ENCODE results near the gene LEKR1. TPM values are rescaled to one million over a fixed set of nuclear protein-coding genes. Genes with fewer than 3 reads are reported as not detected.

The LEKR1 gene
- total and polyA plus RNA-seq, 2 of the 13 experiments (the other 11 are each of a cell fraction or from before 2014, with no cell fraction given), result 0.49 to 1.5 TPM

DNA sequence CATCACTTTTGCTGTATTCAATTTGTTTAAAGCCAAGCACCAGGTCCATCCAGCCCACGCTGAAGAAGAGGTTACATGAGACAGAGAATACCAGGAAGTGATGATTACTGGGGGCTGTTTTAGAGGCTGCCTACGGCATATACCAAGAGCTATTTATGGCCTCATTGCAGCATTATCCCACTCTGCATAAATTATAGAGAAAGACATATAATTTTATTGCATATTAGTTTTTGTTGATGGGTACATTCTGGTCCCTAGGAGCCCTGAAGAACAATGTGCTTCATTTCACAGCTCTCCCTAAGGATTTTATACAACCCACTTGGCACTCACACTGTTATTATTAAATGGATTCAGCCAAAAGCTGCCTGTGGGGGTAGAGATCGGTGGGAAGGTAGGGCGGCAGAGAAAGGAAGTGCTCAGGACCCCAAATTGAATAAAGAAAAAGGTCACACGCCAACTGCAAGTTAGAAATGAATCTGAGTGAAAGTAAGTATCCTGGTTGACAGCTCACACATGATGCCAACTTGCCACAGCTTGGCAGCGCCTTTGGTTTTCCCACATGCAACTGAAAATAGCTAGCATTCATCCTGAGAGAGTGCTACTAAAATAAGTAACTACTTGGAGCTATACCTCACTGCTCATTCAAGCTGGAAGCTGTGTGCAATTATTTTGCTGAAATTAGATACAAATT is 260.1 kb downstream of the LEKR1 start:
- H3K27me3 ChIP-seq (ENCODE audit: control insufficient read depth in 1 of 2, insufficient read depth in 2 of 2, low read length in 2 of 2), result no peaks in the 10 kb centered on the region
- no peak overlapping the region for H3K9ac ChIP-seq (ENCODE audit: insufficient read depth, low read depth, low read length)
- in situ Hi-C loops (cut with HindIII; ENCODE audit: extremely low pct_ligation_motif_present, low pct_unique_long_range_greater_than_20kb), result loop anchor here (10.0 kb wide), 1 partner anchor 411 kb away; the partner anchor contains the start of gene TIPARP
- ChIA-PET POLR2A (interaction anchor here (1.3 to 5.5 kb wide), 4 partner anchors 9 to 51 kb away, joined by 4 to 204 read pairs (median 93); no protein-coding TSS in a partner anchor), CTCF (ENCODE audit: low intra/inter-chr PET ratio, low total read pairs) (no interaction called here)
- H3K4me3 ChIP-seq (replicated peaks in 1 of 3; ENCODE audit: insufficient read depth in 1 of 3, low read depth in 2 of 3, low read length in 3 of 3), result no peak overlapping the region
- H3K9me3 ChIP-seq (ENCODE audit: low read length), result no peaks in the 10 kb centered on the region
- ATAC-seq (no peak), FAIRE-seq (no peak), DNase-seq (ENCODE audit: low spot score) (no peak)
- TF ChIP-seq ZNF615 (CRISPR knock-in tag; IDR thresholded peaks at IDR 0.05; ENCODE audit: borderline replicate concordance), result no peak
- TF ChIP-seq CHCHD3 (CRISPR knock-in tag; IDR thresholded peaks at IDR 0.05), result no peak
- TF ChIP-seq CCDC6 (CRISPR knock-in tag; IDR thresholded peaks at IDR 0.05), result no peak
- TF ChIP-seq ZNF605 (CRISPR knock-in tag; IDR thresholded peaks at IDR 0.05), result no peak
- TF ChIP-seq SMAD9 (CRISPR knock-in tag; IDR thresholded peaks at IDR 0.05), result no peak
- TF ChIP-seq CBX5 (CRISPR knock-in tag; IDR thresholded peaks at IDR 0.05; ENCODE audit: borderline replicate concordance), result no peak
- no peak for TF ChIP-seq ZNF460 (CRISPR knock-in tag; IDR thresholded peaks at IDR 0.05; ENCODE audit: borderline replicate concordance)
- TF ChIP-seq ZBTB3 (CRISPR knock-in tag; IDR thresholded peaks at IDR 0.05; ENCODE audit: borderline replicate concordance, low read depth), result no peak
- no peak for TF ChIP-seq CREB1 (IDR thresholded peaks at IDR 0.05)
- TF ChIP-seq CREB1 (CRISPR knock-in tag; IDR thresholded peaks at IDR 0.05), result no peak
- no peak for TF ChIP-seq DNMT1 (CRISPR knock-in tag; IDR thresholded peaks at IDR 0.05)
- TF ChIP-seq, protein P1, sequence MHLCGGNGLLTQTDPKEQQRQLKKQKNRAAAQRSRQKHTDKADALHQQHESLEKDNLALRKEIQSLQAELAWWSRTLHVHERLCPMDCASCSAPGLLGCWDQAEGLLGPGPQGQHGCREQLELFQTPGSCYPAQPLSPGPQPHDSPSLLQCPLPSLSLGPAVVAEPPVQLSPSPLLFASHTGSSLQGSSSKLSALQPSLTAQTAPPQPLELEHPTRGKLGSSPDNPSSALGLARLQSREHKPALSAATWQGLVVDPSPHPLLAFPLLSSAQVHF (CRISPR knock-in tag; IDR thresholded peaks at IDR 0.05), result no peak
- TF ChIP-seq KDM4B (CRISPR knock-in tag; IDR thresholded peaks at IDR 0.05), result no peak
- TF ChIP-seq HMGA1 (CRISPR knock-in tag; conservative IDR thresholded peaks at IDR 0.05), result no peak
- H3K27ac ChIP-seq (ENCODE audit: extremely low read length, insufficient read depth, low read length), result no peak overlapping the region
- no peaks in the 10 kb centered on the region for H3K36me3 ChIP-seq (replicated peaks in 1 of 2; ENCODE audit: control insufficient read depth in 1 of 2, insufficient read depth in 2 of 2, low read length in 2 of 2)
- no peaks in the 10 kb centered on the region for H4K20me1 ChIP-seq (ENCODE audit: insufficient read depth, low read length)
- intact Hi-C loops (cut with micrococcal nuclease; ENCODE audit: unreplicated experiment), result loop anchor here (5.0 to 10.0 kb wide), 2 partner anchors 271 to 549 kb away; no protein-coding TSS in a partner anchor
- peaks cover 44% of the 10 kb centered on the region for H3K4me1 ChIP-seq (ENCODE audit: insufficient read depth, low read length)
- H2AFZ ChIP-seq (ENCODE audit: low read length), result no peak overlapping the region
- WGBS (ENCODE audit: low lambda C conversion rate), result 97% methylated on average over 6 of the region's 6 CpGs
- no TSS peak for BruUV-seq (replicated peaks)
- H3K79me2 ChIP-seq (ENCODE audit: insufficient read depth, low read length), result no peaks in the 10 kb centered on the region
- no peak overlapping the region for H3K4me2 ChIP-seq (ENCODE audit: low read depth, low read length)
